ENCODE data around the gene CDH4.

The CDH4 gene

DNA sequence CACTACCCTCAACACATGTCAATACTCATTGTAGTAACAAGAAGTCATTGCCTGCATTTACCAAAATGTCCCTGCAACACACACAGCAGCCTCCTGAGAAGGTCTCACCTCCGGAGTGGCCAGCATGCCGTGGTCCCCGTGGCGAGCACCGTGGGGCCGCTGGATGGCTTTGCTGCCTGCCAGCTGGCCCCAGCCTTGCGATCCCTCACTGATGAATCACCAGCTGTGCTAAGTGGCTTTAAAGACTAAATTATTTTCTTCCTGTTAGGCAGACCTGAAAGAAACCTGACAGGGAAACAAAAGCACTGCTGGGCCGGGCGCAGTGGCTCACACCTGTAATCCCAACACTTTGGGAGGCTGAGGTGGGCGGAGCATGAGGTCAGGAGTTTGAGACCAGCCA is 306.7 kb downstream of the CDH4 start:
- no peak overlapping the region for H2BK120ac ChIP-seq (ENCODE audit: insufficient read depth, low read length, poor library complexity)
- H2BK12ac ChIP-seq (ENCODE audit: low read length) = no peak overlapping the region
- H3K14ac ChIP-seq (ENCODE audit: low read length) = no peak overlapping the region
- no peak overlapping the region for H4K12ac ChIP-seq (ENCODE audit: low read depth, low read length)
- H3K9me3 ChIP-seq (ENCODE audit: insufficient read depth, low read depth, low read length) = peaks cover 2% of the 10 kb centered on the region
- no peak overlapping the region for H3K4me3 ChIP-seq (ENCODE audit: low read depth, low read length)
- H3K4ac ChIP-seq (ENCODE audit: low read depth, low read length) = no peak overlapping the region
- no peaks in the 10 kb centered on the region for H3K27me3 ChIP-seq (ENCODE audit: insufficient read depth, low read length)
- H4K8ac ChIP-seq (ENCODE audit: low read depth, low read length) = no peak overlapping the region
- H3K9ac ChIP-seq (ENCODE audit: low read length) = no peak overlapping the region
- no peak overlapping the region for H2BK5ac ChIP-seq (ENCODE audit: low read depth, low read length, poor library complexity)
- no peak overlapping the region for H3K18ac ChIP-seq (ENCODE audit: low read length)
- no peak overlapping the region for H3K27ac ChIP-seq (ENCODE audit: low read depth, low read length)
- no CpG with 5 or more reads among the region's 10 CpGs for WGBS (ENCODE audit: extremely low coverage, insufficient coverage, insufficient read length)
- no peak overlapping the region for H3K23ac ChIP-seq (ENCODE audit: low read length)
- no peak overlapping the region for H3K4me2 ChIP-seq (ENCODE audit: low read length)
- no peaks in the 10 kb centered on the region for H3K79me1 ChIP-seq (ENCODE audit: low read length)
- H2AK5ac ChIP-seq (ENCODE audit: low read length) = no peak overlapping the region
- no peaks in the 10 kb centered on the region for H3K79me2 ChIP-seq (ENCODE audit: control insufficient read depth, insufficient read depth, low read length, poor library complexity)
- DNase-seq = no peak
- no peak overlapping the region for H4K91ac ChIP-seq (ENCODE audit: low read depth, low read length)
- H2AFZ ChIP-seq (ENCODE audit: insufficient read depth, low read length, poor library complexity) = no peak overlapping the region
- H3K36me3 ChIP-seq (ENCODE audit: control insufficient read depth in 1 of 2, insufficient read depth in 2 of 2, low read length in 2 of 2) = no peaks in the 10 kb centered on the region
- H3K4me1 ChIP-seq (ENCODE audit: control insufficient read depth in 1 of 2, insufficient read depth in 2 of 2, low read length in 2 of 2) = peaks cover 0 to 2% of the 10 kb centered on the region in 2 experiments

DNA sequence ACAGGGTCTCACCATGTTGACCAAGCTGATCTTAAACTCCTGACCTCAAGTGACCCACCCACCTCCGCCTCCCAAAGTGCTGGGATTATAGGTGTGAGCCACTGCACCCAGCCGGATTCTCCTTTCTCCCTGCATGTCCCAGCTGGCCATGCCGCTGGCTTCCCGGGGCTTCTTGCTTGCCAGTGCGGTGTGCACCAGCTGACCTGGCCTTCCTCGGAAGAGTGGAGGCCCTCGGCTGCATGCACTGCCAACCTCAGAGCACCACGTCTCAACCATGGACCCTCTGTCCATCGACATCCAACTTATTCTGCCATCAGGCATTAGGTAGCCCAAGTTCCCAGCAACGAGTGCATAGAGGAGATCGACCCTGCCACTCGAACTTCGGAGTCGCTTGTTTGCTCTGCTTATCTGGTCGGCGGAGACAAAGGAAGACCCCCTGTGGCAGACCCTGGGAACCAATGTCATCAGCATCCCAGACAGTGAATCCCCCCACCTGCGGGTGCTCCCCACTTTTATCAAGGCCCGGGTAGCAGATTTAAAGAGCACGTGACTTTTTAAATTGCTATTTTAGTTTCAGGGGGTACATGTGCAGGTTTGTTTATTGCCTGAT is 307.8 kb downstream of the CDH4 start:
- H3K9me3 ChIP-seq (ENCODE audit: insufficient read depth, low read depth, low read length) = no peaks in the 10 kb centered on the region
- H3K9ac ChIP-seq (ENCODE audit: low read length) = no peak overlapping the region
- no peak overlapping the region for H4K12ac ChIP-seq (ENCODE audit: low read depth, low read length)
- H3K27ac ChIP-seq (ENCODE audit: low read depth, low read length) = no peak overlapping the region
- H3K18ac ChIP-seq (ENCODE audit: low read length) = no peak overlapping the region
- H2BK12ac ChIP-seq (ENCODE audit: low read length) = no peak overlapping the region
- no peak for DNase-seq
- no peak overlapping the region for H3K4me2 ChIP-seq (ENCODE audit: low read length)
- H3K27me3 ChIP-seq (ENCODE audit: insufficient read depth, low read length) = no peaks in the 10 kb centered on the region
- no peak overlapping the region for H3K23ac ChIP-seq (ENCODE audit: low read length)
- H4K91ac ChIP-seq (ENCODE audit: low read depth, low read length) = no peak overlapping the region
- no peak overlapping the region for H2AFZ ChIP-seq (ENCODE audit: insufficient read depth, low read length, poor library complexity)
- no peak overlapping the region for H3K4me3 ChIP-seq (ENCODE audit: low read depth, low read length)
- no peak overlapping the region for H2AK5ac ChIP-seq (ENCODE audit: low read length)
- H2BK5ac ChIP-seq (ENCODE audit: low read depth, low read length, poor library complexity) = no peak overlapping the region
- H4K8ac ChIP-seq (ENCODE audit: low read depth, low read length) = no peak overlapping the region
- H3K36me3 ChIP-seq (ENCODE audit: control insufficient read depth in 1 of 2, insufficient read depth in 2 of 2, low read length in 2 of 2) = no peaks in the 10 kb centered on the region
- H3K14ac ChIP-seq (ENCODE audit: low read length) = no peak overlapping the region
- H3K4ac ChIP-seq (ENCODE audit: low read depth, low read length) = no peak overlapping the region
- H3K79me1 ChIP-seq (ENCODE audit: low read length) = no peaks in the 10 kb centered on the region
- peaks cover 0 to 2% of the 10 kb centered on the region in 2 experiments for H3K4me1 ChIP-seq (ENCODE audit: control insufficient read depth in 1 of 2, insufficient read depth in 2 of 2, low read length in 2 of 2)
- H3K79me2 ChIP-seq (ENCODE audit: control insufficient read depth, insufficient read depth, low read length, poor library complexity) = no peaks in the 10 kb centered on the region
- WGBS (ENCODE audit: extremely low coverage, insufficient coverage, insufficient read length) = no CpG with 5 or more reads among the region's 19 CpGs
- H2BK120ac ChIP-seq (ENCODE audit: insufficient read depth, low read length, poor library complexity) = no peak overlapping the region

DNA sequence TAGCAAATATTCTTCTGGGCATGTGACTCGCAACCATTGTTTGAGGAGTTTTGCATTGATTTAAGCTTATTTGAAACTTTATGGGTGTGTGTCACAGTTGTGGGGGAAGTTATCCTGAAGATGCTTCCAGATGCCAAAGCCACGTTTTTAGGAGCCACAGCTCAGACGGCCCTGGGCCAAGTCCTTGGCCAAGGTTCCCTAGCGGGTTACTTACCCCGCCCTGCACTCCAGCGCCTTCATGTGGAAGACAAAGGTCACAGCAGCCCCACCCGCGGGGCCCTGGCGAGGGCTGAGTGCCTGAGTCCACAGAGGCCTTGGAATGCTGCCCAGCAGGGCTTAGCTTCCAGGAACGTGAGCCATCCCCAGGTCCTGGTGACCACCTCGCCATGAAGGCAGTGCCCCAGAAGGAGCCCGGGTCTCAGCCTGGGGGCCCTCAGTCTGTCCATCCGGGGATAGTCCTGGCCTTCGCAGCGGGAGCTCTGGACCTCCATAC is 308.3 kb downstream of the CDH4 start:
- Histone ChIP-seq H4K8ac (ENCODE audit: low read depth, low read length) (no peak overlapping the region), H2BK12ac (ENCODE audit: low read length) (no peak overlapping the region), H2AFZ (ENCODE audit: insufficient read depth, low read length, poor library complexity) (no peak overlapping the region), H3K27me3 (ENCODE audit: insufficient read depth, low read length) (no peaks in the 10 kb centered on the region), H3K79me2 (ENCODE audit: control insufficient read depth, insufficient read depth, low read length, poor library complexity) (no peaks in the 10 kb centered on the region), H2BK5ac (ENCODE audit: low read depth, low read length, poor library complexity) (no peak overlapping the region), H4K12ac (ENCODE audit: low read depth, low read length) (no peak overlapping the region), H3K36me3 (ENCODE audit: control insufficient read depth in 1 of 2, insufficient read depth in 2 of 2, low read length in 2 of 2) (no peaks in the 10 kb centered on the region), H3K9ac (ENCODE audit: low read length) (no peak overlapping the region), H3K4me1 (ENCODE audit: control insufficient read depth in 1 of 2, insufficient read depth in 2 of 2, low read length in 2 of 2) (peaks cover 0 to 2% of the 10 kb centered on the region in 2 experiments), H3K27ac (ENCODE audit: low read depth, low read length) (no peak overlapping the region), H3K14ac (ENCODE audit: low read length) (no peak overlapping the region), H3K4me3 (ENCODE audit: low read depth, low read length) (no peak overlapping the region), H3K9me3 (ENCODE audit: insufficient read depth, low read depth, low read length) (no peaks in the 10 kb centered on the region), H2BK120ac (ENCODE audit: insufficient read depth, low read length, poor library complexity) (no peak overlapping the region), H2AK5ac (ENCODE audit: low read length) (no peak overlapping the region), H3K4ac (ENCODE audit: low read depth, low read length) (no peak overlapping the region), H3K23ac (ENCODE audit: low read length) (no peak overlapping the region), H3K4me2 (ENCODE audit: low read length) (no peak overlapping the region), H3K79me1 (ENCODE audit: low read length) (no peaks in the 10 kb centered on the region), H3K18ac (ENCODE audit: low read length) (no peak overlapping the region), H4K91ac (ENCODE audit: low read depth, low read length) (no peak overlapping the region)
- no peak for DNase-seq
- no CpG with 5 or more reads among the region's 15 CpGs for WGBS (ENCODE audit: extremely low coverage, insufficient coverage, insufficient read length)

DNA sequence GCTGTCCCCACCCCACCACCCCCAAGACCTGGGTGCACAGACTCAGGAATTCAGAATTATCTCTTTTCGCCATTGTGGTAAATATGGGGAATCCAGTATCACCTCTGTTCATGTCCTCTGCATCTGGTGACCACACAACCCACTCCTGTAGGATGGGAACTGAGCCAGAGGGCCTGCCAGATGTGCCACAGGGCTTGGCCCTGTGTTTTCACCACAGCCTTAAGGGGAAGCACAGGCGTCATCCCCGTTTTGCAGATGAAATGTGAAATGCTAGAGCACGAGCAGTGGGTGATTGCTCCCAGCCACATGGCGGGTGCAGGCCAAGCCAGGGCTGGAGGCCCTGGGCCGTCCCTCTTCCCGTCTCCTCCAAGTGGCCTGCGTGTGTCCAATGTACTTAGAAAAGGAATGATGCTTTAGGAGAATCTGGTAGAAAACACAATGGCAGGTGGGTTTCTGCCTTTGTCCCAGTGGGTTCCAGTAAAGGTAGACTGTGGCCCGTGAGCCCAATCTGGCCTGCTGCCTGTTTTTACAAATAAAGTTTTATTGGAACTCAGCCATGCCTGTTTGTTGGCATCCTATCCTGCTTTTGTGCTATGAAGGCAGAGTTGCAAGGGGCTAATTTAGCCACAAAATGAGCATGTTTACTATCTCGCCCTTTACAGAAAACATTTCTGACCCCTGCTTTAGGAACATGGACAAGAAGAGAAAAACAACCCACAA is 309.2 kb downstream of the CDH4 start:
- Histone ChIP-seq H3K14ac (ENCODE audit: low read length) (no peak overlapping the region), H2BK5ac (ENCODE audit: low read depth, low read length, poor library complexity) (no peak overlapping the region), H3K9me3 (ENCODE audit: insufficient read depth, low read depth, low read length) (no peaks in the 10 kb centered on the region), H4K8ac (ENCODE audit: low read depth, low read length) (no peak overlapping the region), H3K36me3 (ENCODE audit: control insufficient read depth in 1 of 2, insufficient read depth in 2 of 2, low read length in 2 of 2) (no peaks in the 10 kb centered on the region), H3K9ac (ENCODE audit: low read length) (no peak overlapping the region), H3K18ac (ENCODE audit: low read length) (no peak overlapping the region), H2BK120ac (ENCODE audit: insufficient read depth, low read length, poor library complexity) (no peak overlapping the region), H4K12ac (ENCODE audit: low read depth, low read length) (no peak overlapping the region), H2BK12ac (ENCODE audit: low read length) (no peak overlapping the region), H3K23ac (ENCODE audit: low read length) (no peak overlapping the region), H2AFZ (ENCODE audit: insufficient read depth, low read length, poor library complexity) (no peak overlapping the region), H3K4me3 (ENCODE audit: low read depth, low read length) (no peak overlapping the region), H3K79me1 (ENCODE audit: low read length) (no peaks in the 10 kb centered on the region), H2AK5ac (ENCODE audit: low read length) (no peak overlapping the region), H3K27ac (ENCODE audit: low read depth, low read length) (no peak overlapping the region), H4K91ac (ENCODE audit: low read depth, low read length) (no peak overlapping the region), H3K4me1 (ENCODE audit: control insufficient read depth in 1 of 2, insufficient read depth in 2 of 2, low read length in 2 of 2) (peaks cover 0 to 2% of the 10 kb centered on the region in 2 experiments), H3K27me3 (ENCODE audit: insufficient read depth, low read length) (no peaks in the 10 kb centered on the region), H3K4ac (ENCODE audit: low read depth, low read length) (no peak overlapping the region), H3K4me2 (ENCODE audit: low read length) (no peak overlapping the region), H3K79me2 (ENCODE audit: control insufficient read depth, insufficient read depth, low read length, poor library complexity) (no peaks in the 10 kb centered on the region)
- no CpG with 5 or more reads among the region's 10 CpGs for WGBS (ENCODE audit: extremely low coverage, insufficient coverage, insufficient read length)
- DNase-seq = no peak
